ENCODE data around the gene POLR1A.
A peak's percentile ranks its signal among the peaks of the same experiment; 100 is the strongest.

Gene POLR1A

DNA sequence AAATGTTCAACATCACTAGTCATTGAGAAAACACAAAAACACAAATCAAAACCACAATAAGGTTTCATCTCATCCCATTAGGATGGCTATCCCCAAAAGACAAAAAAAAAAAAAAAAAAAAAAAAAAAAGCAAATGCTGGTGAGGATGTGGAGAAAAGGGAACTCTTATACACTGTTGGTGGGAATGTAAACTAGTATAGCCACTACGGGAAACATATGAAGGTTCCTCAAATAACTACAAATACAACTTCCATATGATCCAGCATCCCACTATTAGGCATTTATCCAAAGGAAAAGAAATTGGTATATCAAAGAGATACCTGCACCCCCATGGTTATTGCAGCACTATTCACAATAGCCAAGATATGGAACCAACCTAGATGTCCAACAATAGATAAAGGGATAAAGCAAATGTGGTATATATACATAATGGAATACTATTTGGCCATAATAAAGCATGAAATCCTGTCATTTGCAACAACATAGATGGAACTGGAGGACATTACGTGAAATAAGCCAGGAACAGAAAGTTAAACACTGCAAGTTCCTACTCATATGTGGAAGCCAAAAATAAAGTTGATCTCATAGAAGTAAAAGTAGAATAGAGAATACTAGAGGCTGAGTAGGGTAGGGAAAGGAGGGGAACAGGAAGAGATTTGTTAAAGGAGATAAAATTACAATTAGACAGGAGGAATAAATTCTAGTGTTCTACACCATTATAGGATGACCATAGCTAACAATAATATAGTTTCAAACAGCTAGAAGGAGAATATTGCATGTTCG, 8.4 kb downstream of the POLR1A start:
- DNase-seq (ENCODE audit: low read depth in 2 of 2), result no peak

DNA sequence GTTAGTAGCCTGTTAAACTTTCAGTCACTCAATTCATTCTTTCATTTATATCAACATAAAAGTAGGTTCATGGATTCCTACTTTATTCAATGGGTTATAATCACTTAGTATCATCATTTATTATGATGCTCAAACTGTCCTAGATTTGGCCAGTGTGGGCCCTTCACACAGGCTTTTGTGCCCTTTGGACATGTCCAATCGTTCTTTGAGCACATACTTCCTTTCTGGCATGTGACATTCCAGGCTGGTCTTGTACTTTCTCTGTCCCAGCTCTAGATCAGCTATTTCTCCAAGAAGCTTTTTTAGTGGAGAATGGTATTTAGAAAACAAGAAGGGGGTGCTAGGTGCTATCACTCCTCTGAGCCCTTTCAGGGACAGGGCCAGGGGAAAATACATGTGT, 11.5 kb downstream of the POLR1A start:
- DNase-seq (ENCODE audit: low read depth in 2 of 2), result no peak

DNA sequence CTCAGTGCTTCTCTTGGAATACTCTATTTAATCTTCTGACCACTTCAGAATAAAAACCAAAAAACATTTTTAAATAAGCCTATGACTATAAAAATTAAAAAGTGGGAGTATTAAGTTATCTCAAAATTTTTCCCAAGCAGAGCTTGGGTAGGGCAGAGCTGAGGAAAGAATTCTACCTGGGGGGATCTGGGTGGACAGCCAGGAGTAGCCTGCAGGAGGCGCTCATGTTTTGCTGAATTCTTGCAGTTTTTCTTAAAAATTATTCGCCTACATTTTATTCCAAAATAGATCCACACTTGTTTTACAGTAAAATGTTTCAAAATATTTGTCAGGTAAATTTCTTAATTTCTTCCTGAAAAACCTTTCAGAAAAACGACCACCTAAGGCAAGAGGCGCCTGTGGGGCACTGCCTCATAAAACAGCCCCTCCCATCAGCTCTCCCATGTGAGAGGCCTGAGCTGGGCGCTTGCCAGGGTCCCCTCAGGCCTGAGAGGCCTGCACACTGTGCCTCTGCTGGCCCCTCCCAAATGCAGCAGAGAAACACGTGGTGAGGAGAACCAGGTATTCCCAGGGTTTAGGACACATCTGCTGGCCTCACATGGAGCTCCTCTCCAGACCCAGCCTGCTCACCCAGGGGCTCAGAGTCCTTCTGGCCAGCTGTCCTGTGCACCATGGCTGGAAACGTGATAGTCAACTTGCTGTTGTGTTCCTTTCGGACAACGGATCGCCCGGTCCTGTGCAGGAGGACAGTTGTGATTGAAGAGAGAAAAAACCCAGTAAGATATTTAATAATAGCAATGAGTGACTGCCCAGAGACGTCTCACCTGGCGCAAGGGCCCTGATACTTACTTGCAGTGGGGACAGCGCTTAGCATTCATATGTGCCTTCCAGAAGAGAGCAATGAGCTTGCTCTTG, 17.5 kb downstream of the POLR1A start:
- DNase-seq (ENCODE audit: low read depth in 2 of 2), result no peak

DNA sequence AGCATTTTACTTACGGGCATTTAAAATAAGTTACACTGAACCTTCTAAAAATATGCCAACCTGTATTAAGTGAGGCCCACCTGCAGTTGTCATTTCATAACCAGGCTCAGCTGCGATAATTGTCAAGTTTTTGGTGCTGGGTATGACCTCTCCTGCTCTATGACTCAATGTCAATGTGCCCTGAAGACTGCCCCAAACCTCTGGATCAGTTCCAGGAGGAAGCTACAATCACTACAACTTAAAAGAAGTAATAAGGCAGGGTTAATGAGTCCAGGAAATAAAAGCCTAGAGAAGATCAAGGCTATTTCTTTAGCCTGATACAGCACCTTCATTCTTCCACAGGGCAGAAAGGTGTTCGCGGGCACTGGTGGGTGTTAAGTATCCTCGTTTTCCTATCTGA, 22.9 kb downstream of the POLR1A start:
- no peak for DNase-seq (ENCODE audit: low read depth in 2 of 2)

DNA sequence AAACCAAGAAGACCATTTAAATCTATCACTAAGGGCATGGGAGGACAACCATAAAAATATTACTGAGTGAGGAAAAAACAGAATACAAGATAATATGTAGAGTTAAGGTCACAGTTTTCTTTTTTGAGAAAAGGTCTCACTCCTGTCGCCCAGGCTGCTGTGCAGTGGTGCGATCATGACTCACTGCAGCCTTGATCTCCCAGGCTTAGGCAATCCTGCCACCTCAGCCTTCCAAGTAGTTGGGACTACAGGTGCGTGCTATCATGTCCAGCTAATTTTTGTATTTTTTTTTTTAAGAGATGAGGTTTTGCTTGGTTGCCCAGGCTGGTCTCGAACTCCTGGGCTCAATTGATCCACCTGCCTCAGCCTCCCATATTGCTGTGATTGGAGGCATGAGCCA, 24.0 kb downstream of the POLR1A start:
- DNase-seq (ENCODE audit: low read depth in 2 of 2), result no peak

DNA sequence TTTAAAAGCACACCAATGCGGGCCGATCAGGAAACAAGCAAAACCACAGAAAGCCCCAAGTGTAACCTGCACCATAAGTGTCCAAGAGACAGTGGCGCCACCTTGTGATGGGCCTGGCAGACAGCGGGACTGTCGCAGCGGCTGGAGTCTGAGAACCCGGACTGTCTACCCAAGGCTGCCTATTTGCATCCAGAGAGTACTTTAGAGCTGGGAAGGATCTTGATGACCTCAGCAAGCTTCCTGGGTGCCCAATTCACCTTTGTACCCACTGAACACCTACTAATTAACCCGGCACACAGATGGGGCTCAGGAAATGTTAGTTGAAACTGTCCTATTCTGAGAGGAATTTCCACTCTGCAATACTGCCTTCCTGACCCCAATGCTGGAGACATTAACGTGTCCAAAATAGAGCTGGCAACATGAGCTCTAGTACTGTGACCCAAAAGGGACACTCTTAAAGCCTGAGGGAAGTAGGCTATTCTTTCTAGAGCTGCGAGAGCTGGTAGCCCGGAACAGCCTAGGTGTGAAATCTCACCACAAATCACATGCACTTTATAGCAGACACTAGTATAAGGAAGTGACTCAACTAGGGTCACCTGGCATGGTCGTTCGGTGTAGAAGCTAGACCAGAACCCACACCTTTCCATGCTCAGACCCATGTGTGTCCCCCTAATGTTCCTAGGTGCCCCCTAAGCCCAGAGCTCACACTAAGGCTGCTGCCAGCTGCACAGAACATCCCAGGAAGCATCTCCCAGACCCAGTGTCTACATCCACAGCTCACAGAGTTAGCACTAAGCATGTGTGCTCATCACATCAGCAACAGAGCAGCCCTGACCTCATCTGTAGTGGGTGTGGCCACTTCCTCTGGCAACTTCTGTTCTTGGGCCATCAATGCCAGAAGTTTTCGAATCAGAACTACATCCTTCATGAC, 25.4 kb downstream of the POLR1A start:
- DNase-seq (ENCODE audit: low read depth in 2 of 2), result peak; percentile 53 to 56

DNA sequence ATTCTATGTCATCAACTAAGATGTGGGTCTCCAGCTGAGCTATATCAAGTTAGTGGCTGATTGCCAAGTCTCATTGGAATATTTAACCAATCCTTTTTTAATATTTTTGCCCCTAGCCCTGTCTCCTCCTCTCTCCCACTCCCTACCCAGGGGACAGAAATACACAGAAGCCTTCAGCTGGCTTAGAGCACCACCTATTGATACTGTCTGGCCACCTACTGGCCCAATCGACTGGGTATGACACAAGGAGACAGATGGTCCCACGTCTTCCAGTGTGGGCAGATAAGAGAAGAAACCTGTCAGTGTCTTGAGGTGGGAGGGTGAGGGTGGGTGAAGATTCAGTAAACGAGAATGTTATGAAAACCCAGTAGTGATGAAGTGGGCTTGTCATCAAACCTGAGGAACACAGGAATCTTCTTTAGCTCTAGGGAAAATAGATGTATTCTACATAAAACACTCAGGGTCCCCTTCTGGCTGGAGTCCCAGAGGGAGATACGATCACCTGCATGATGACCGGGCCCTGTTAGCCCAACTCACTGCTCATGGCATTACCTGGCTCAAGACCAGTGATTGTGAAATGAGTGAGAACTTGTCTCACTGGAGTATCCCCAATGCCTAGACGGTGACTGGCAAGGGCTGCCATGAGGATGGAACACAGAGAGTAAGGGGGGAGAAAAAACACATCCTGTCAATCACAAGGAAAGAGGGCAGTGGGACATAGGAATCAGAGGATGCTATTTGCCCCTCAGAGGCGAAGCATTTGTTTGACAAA, 26.7 kb downstream of the POLR1A start:
- no peak for DNase-seq (ENCODE audit: low read depth in 2 of 2)

DNA sequence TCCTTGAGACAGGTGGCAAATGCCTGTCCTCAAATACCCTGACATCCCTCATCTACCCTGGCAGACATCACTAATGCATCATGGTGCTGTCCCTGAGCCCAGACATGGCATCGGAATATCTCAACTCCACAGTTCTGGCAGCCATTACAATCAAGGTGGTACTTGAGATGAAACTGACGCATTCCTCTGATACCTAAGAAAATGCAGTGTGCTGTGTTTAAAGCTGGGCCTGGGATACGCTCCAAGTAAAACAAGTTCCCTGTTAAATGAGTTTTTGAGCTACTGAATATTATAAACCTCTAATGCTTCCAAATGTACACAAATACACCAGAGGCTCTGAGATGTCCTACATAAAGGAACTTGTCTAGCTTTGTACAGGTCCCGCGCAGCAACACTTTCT, 29.8 kb downstream of the POLR1A start:
- DNase-seq (ENCODE audit: low read depth in 2 of 2), result no peak

DNA sequence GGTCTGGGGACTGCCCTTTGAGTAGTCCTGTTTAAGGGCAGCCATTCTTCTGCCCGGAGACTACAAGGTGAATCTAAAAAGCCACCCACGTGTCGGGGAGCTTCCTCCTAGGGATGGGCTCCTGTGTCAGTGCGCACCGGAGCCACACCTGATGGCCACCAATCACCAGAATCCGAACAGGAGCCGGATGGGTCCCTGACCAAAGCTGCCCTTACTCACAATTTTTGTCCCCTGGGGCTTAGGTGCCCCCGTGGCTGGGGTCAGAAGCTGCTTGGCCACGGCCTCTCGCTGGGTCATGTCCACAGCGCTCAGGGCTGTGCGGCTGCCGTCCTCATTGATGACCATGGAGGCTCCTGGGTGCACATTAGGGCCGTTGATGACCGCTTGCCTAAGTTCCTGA, 30.9 kb downstream of the POLR1A start:
- no peak for DNase-seq (ENCODE audit: low read depth in 2 of 2)

DNA sequence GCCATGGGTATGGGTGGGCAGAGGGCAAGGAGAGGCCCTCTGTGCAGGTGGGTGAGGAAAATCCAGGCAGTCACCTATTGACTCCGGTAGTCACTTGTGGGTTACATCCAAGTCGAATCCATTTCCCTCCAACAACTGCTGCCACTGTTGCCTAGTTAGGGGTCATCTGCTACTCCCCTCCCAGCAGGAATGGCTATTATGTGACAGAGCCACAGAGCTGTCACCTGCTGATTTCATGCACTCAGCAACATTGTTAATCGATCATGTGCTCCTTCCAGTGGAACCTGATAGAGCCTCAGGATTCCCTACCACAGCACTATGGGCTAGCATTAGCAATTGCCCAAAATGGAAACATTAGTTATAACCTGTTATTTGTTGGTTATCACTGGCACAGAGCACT, 31.4 kb downstream of the POLR1A start:
- DNase-seq (ENCODE audit: low read depth in 2 of 2), result no peak

DNA sequence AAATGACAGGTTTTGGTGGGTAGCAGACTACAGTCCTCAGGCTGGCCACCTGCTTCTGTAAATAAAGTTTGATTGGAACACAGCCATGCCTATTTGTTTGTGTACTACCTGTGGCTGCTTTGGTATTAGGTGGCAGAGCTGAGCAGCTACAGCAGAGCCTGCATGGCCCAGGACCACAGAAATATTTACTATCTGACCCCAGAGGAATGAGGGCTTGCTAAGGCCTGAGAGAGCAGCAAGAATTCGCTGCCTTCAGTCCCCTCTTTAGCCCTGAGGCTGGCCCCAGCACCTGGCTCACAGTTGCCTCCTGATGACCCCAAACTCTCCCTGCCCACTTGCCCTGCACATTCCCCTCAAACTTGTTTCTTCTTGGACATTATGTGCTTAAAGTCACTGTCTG, 32.5 kb downstream of the POLR1A start:
- DNase-seq (ENCODE audit: low read depth in 2 of 2), result no peak

DNA sequence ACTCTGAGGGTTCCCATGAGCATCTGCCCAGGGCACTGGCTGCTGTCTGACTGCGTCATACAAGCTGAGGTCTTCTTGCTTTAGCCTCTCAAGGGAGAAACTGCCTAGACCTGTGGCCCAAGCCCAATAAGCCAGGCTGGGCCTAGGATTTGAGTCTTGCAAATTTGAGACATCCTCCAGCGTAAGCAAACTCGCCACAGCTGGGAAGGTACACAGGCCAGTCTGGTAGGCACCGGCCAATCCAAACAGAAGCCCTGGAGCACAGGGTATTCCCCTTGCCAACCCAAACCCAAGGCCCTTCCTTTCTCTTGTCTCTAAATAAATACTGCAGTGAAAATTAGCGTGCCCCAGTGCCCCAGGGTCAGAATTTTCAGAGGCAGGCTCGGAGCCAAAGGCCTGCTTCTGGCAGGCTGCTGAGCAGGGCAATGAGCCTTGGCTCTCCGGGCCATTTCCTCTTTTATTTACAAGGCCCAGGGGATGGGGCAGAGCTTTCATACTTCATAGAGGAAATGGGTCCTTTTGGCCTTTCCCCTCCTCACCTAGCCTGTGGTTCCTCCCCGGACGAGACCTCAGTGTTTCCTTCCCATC, 33.3 kb downstream of the POLR1A start:
- no peak for DNase-seq (ENCODE audit: low read depth in 2 of 2)

DNA sequence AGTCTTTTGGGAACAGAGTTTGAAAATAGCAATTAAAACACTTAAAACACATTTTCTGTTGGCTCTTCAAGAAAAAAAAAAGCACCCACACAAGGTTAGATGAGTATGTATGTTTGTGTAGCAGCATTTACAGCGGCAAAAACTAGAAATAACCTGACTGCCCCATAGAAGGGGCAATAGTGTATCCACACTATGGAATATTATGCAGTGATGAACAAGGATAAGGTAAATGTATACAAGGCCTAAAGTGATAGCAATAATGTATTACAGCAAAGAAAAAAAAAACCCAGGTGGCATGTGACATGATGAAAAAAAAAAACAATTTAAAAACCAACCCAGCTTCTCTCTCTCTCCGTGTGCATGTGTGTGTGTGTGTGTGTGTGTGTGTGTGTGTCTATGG, 34.8 kb downstream of the POLR1A start:
- no peak for DNase-seq (ENCODE audit: low read depth in 2 of 2)

DNA sequence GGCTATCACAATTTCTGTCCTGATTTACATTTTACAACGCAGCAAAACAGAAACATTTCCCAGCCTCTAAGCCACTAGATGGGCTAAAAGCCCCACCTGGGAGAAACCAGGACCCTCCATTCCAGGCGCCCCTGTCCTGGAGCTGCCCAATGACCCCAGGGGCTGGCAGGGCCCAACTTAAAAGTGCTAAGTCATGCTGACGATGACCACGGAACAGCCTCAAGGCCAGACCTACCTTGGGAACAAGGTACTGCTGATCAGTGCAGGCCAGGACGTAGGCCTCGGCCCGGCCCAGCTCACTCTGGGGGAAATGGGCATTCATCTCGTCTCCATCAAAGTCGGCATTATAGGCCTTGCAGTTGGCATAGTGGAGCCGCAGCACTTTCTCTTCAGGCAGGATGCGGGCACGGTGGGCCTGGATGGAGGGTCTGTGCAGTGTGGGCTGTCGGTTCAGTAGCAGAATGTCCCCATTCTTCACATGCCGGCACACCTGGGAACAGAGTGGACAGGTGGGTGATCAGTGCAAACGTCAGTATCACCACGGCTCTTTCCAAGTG, 35.8 kb downstream of the POLR1A start:
- DNase-seq (ENCODE audit: low read depth in 2 of 2), result no peak

DNA sequence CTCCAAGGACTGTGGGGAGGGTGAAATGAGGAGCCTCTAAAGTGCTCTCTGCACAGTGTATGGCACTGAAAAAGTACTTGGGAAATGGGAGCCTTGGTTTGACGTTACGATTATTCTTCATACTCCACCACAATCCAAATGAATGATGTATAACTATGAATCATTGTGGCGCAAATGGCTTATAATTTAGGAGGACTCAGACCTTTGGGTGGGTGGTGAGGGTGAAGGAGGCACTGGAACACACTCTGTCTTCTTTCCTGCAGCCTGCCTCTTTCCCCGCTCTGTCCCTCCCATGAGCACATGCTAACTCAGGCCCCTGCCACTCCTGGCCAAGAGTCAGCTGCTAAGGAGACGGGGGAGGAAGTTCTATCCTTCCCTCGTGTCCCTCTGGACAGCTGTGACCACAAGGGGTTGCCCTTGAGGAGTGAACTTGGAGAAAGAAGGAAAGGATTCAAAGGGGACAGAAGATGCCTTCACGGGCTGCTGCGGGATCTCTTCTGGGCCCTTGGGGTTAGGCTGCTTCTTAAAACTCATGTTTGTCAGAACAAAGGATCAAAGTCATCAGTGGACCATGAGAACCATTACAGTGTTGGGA, 36.5 kb downstream of the POLR1A start:
- no peak for DNase-seq (ENCODE audit: low read depth in 2 of 2)

DNA sequence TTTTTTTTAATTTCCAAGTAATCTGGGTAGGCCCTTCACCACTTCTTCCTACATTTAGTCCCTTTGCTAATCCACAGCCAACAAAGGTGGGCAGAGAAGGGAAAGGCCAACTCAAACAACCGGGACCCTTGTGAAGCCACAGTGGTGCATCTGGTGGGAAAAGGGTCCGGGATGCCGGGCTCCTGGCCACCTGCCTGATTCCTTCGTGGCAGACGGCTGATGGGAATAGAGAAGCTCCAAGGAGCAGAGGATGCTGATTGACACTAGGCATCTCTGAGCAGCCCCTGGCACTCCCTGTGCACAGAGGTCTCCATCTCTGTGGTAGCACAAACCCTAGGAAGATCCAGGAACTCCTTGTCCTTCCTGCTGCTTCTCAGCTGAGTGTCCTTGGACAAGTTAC, 37.0 kb downstream of the POLR1A start:
- no peak for DNase-seq (ENCODE audit: low read depth in 2 of 2)

DNA sequence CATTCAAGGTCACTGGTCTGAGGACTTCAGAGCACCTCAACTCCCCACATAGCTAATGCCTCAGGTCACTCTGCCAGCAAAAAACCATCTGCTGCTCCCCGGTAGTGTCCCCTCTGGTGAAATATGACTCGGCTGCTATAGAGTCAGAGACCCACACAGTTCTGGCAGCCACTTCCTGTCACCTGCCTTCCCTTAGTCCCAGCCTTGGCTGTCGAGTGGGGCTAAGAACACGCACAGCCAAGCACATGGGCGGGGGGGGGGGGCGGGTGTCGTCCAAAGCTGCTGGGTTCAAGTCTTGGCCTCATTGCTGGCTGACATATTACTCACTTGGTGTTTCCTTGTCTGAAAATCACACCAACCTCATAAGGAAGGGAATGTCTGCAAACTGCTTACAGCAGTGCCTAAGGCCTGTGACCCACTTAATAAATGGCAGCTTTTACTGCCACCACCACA, 37.5 kb downstream of the POLR1A start:
- DNase-seq (ENCODE audit: low read depth in 2 of 2), result peak; percentile 28 to 37

DNA sequence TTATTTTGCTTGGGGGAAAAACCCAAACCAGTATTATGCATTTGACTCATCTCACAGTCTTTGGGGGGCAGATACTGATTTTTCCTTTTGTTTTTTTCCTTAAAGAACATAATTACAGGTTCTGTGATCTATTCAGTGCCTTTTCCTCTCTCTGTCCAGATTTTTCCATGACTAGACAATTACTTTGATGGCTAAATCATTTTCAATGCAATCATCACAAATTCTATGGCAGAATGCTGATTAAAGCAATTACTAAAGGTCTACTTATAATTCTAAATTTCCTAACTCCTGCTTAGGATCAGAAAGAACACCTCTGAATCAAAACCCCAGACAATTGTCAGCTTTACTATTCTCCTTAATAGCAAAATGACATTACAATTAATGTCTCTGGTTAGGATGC, 38.8 kb downstream of the POLR1A start:
- DNase-seq (ENCODE audit: low read depth in 2 of 2), result no peak

DNA sequence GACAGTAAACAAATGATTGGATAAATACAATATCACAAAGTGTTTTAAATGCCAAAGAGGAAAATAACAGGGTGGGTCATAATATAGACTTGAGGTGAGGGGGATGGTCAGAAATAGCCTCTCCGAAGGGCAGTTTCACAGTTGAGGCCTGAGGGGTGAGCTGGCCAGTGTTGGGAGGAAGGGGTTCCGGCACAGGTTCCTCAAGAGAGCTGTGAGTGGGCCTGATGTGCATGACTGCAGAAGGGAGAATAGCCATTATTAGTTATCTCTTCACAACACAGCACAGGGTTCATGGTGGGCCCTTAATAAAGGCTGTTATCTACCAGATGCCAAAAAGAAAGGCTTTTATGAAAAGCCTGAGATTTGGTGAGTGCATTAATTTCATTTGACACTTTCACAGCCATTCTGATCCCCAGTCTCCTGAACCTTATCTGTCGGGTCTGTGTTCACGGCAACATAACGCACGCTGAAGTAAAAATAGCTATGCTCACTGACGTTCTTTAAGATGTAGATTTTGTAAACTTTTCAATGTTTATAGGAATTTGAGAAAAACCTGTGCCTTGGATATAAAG, 39.6 kb downstream of the POLR1A start:
- DNase-seq (ENCODE audit: low read depth in 2 of 2), result no peak

DNA sequence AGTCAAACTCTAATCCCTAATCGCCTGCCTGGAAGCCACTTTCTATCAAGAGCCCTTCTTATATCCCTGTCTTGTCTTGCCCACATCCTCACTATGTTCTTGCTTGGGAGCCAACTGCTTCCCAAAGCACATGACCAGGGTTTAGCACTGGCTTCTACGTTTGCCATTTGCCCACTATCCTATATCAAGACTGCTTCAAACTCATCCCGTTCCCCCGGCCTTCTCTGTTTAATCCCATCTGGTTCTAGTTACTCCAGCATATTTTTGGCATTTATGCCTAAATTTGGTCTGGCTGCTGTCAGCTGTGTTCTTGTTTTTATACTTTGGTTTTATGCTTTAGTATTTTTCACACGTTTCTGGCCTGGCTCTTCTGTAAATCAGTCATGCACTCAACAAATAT, 40.2 kb downstream of the POLR1A start:
- DNase-seq (ENCODE audit: low read depth in 2 of 2), result no peak

Data from stimulated activated CD8-positive, alpha-beta memory T cell treated with anti-CD3 and anti-CD28 coated beads, Interleukin-7, amount 100 ng/mL, for 4 hours (primary cell).